ENCODE data around the gene HOPX. TPM values are rescaled to one million over a fixed set of nuclear protein-coding genes. Genes with fewer than 3 reads are reported as not detected.

Gene HOPX
- total RNA-seq, 4 donors from 2014 or later, result 405 to 1,883 (median 1,516) TPM

DNA sequence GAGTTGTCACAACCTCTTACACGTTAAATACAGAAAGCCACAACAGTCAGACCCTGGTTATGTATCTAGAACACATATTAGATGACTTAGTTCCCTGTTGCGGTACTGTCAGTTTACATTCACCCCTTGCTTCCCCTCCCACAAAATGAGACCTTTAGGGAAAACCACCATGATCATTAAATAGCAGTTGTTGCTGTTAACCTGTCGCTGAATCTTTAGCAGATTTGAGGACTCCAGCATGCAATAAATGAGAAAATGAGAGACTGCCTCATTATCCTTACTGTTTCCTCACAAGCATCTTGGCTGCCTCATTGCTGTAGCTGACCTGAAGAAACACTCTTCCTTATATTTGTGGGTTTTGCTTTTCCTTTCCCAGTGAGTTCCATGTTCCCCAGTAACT, 77.8 kb downstream of the HOPX start:
- WGBS, result 79% methylated on average over 3 of the region's 3 CpGs
- DNase-seq (ENCODE audit: low spot score in 2 of 2), result no peak

More for the DNA sequence above, 77.8 kb downstream of the HOPX start:
- Histone ChIP-seq H3K27me3 (no peaks in the 10 kb centered on the region), H3K27ac (no peak overlapping the region), H3K36me3 (no peaks in the 10 kb centered on the region), H3K4me3 (no peak overlapping the region), H3K4me1 (no peaks in the 10 kb centered on the region), H3K9me3 (no peaks in the 10 kb centered on the region)
- TF ChIP-seq POLR2A (IDR thresholded peaks at IDR 0.05) (no peak), POLR2AphosphoS5 (IDR thresholded peaks at IDR 0.05) (no peak), EP300 (IDR thresholded peaks at IDR 0.05) (no peak), CTCF (IDR thresholded peaks at IDR 0.05) (no peak)

Other genes with a start within 250 kb of the HOPX start
- gene PPAT, start 245.7 kb downstream of the HOPX start, total RNA-seq, result 10 to 100 TPM in 1 of 4 donors, 1 to 10 TPM in 3; 7.1 to 10.0 (median 7.7) TPM
- gene PAICS, start 245.0 kb downstream of the HOPX start, total RNA-seq, result 100 to 1,000 TPM in 1 of 4 donors, 10 to 100 TPM in 3; 59.2 to 101 (median 69.4) TPM
- 10 to 100 TPM; 52.2 to 99.2 (median 77.0) TPM for gene SRP72, start 213.7 kb downstream of the HOPX start, total RNA-seq
- gene ARL9, start 175.5 kb downstream of the HOPX start, total RNA-seq, result 1 to 10 TPM in 2 of 4 donors, under 1 TPM in 1, not detected in 1; 0.48 to 1.9 (median 1.4) TPM
- gene SPINK2, start 140.4 kb upstream of the HOPX start, total RNA-seq, result not detected
- gene REST, start 226.6 kb upstream of the HOPX start, total RNA-seq, result 10 to 100 TPM; 27.7 to 70.8 (median 50.5) TPM

Measured in suprapubic skin (tissue), 4 donors.